NCI-H146 treated with DMSO at 0.1 percent for 48 hours (cell line): Measurements from ENCODE around the gene BEST2.
"Not testable (repeated sequence)": the region's sequence is repeated elsewhere in the genome, so short reads cannot be mapped to it uniquely, and the experiment has no call there.

Source experiments
- DNase-seq: peaks from one replicate; lab custom pipeline; 2025; ENCODE audit not compliant: unreplicated experiment; lab: John Stamatoyannopoulos, UW

The BEST2 gene

GRCh38 chr19:12751635-12752034 lies at the start of gene BEST2:
Gene BEST2, plus strand, starts transcription at chr19:12751791. Its CDS starts 802 bp downstream, at chr19:12752593.
- no peak for DNase-seq

DNA sequence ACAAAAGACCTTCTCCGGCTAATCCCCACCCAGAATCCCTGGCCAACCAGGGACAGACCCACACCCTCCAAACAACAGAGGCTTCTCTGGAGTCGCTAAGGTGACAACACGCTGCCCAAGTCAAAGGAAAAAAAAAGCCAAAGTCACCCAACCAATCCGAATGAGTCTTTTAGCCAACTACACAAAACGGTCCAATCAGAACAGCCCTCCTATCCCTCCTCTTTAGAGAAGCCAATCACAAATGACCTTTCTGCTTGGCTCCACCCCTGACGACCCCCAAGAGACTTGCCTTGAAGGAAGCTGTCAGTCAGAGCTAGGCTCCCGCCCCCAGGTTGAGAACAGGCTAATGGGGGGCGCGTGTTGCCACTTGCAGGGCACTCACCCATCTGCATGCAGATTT lies 48.5 kb upstream of the BEST2 start:
- no peak for DNase-seq

DNA sequence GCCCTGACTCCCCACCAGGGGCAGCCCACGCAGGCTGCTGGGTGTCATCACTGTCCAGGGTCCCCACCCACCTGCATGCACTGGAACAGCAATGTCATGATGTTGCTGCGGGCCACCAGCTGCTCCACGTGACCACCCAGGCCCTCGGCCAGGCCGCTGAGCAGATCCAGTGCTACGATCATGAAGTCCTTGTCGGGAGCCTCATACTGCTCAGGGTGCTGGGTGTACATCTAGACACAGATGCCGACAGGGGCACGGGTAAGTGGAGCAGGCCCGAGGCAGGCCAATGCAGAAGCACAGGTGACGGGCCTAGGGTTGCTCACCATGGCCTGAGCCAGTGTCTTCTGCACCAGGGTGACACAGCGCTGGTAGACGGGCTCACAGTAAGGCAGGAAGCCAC lies 46.4 kb upstream of the BEST2 start:
- no peak for DNase-seq

GRCh38 chr19:12705654-12706331 lies 45.8 kb upstream of the BEST2 start:
- DNase-seq, result no peak

- no peak for DNase-seq
Observed at GRCh38 chr19:12706332-12706718, 45.3 kb upstream of the BEST2 start.

GRCh38 chr19:12708641-12709040 lies 43.0 kb upstream of the BEST2 start:
- no peak for DNase-seq

GRCh38 chr19:12711187-12711586 lies 40.4 kb upstream of the BEST2 start:
- no peak for DNase-seq

GRCh38 chr19:12712077-12712476 lies 39.5 kb upstream of the BEST2 start:
- not testable (repeated sequence) for DNase-seq

DNA sequence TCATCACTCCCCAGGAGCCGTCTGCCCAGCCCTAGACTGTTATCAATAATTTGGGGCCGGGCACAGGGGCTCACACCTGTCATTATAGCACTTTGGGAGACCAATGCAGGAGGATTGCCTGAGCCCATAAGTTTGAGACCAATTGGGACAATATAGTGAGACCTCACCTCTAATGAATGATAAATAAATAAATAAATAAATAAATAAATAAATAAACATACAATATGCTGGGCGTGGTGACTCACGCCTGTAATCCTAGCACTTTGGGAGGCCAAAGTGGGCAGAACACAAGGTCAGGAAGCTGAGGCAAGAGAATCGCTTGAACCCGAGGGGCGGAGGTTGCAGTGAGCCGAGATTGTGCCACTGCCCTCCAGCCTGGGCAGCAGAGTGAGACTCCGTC lies 38.3 kb upstream of the BEST2 start:
- DNase-seq, result not testable (repeated sequence)

DNA sequence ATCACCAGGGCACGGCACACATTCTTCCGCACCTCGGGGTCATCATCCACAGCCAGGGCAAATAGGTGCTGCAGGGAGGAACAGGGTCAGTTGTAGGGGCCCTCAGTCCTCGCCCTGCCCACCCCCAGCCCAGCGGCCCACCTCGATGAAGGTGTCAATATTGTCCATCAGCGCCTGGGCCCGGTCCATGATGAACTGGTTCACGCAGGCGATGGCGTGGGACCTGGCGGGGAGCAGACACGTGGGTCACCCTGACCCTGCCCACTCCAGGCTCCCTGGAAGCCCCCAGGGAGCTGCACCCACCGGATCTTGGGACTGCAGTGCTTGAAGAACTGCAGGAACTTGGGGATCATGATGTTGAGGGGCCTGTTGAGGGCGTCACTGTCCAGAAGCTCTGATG lies 36.5 kb upstream of the BEST2 start:
- DNase-seq, result no peak

DNA sequence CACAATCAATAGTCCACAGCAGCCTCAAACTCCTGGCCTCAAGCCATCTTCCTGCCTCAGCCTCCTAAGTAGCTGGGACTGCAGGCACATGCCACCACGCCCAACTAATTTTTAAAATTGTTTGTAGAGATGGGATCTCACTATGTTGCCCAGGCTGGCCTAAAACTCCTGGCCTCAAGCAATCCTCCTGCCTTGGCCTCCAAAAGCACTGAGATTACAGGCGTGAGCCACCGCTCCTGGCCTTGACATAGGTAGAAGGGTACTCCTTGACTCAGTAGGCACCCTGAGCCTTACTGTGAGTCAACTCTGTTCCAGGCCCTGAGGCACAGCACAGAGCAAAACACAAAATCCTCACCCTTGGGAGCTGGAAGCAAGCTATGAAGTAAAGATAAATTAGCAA lies 35.7 kb upstream of the BEST2 start:
- no peak for DNase-seq

GRCh38 chr19:12720296-12720695 lies 31.3 kb upstream of the BEST2 start:
- DNase-seq, result no peak

DNA sequence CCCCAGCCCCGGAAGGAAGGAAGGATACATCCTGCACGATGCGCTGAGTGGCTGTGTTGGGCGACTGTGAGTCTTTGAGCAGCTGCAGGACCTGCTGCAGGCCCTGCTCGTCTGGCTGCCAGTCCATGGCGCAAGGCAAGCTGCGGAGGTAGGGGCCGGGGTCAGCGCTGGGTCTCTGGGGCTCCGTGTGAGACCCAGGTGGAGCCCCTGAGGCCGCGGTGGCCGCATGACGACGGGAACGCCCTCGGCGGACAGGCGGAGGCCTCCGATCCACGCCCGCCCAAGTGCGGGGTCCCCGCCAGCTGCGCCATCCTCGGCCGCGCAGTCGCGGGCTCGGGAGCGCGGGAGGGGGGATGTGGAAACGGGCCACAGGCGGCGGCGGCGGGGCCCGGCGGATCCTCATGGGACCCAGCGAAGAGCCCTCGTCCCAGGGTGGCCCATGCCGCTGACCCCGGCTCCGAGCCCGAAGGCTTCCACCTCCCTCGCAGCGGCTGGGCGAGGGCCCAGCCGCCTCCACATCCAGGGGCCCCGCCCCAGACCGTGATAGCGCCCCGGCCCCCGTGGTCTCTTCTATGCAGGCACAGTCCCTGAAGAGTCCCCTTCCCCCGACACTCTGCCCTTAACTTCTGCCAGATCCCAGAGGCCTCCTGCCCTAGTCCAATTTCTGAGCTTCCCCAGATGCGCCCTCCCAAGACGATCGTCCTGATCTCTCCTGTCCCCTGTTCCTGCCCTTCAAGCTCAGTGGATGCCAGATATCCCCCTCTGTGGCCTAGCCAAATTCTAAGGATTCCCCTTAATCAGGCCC lies 30.5 kb upstream of the BEST2 start:
- no peak for DNase-seq

GRCh38 chr19:12721656-12722565 lies 29.7 kb upstream of the BEST2 start:
- DNase-seq, result no peak

- peak; percentile 98 for DNase-seq
Observed at GRCh38 chr19:12722566-12723380, 28.8 kb upstream of the BEST2 start.

GRCh38 chr19:12723381-12723640 lies 28.3 kb upstream of the BEST2 start:
- no peak for DNase-seq

DNA sequence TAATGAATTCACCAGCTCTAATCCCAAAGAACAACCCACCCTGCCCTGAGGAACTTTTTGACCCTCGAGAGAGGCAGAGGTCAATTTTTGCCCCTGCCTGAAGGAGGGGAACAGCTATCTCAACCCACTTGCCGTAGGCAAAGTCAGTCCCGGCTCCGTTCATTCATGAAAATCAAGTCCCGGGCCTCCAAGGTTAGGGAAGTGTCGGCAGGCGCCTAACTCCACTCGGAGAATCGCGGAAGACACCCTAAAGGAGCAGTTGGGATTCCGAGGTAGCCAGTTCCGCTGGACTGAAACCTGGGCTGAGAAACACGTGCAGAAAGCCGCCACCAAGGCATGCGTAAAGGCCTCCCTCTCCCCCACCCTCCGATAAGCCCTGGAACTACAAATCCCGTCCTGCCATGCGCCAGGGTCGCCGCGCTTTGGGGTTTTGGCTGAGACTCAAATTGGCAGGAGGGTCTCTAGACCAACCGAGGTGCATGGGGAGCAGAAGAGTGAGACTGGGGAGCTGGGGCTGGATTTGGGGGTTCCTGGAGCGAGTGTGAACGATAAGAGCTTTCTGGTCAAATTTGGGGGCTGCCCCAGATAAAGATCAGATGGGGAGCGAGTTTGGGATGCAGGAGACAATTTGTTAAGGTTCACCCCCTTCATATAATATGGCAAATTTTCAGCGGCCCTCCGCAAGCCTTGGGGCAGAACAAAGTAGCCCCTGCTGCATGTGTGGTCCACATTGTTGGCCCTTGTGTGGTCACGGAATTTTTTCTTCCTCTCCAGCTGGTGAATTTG lies 27.8 kb upstream of the BEST2 start, which contains the start of gene TNPO2:
Gene TNPO2, minus strand, starts transcription at position 292 of the 786 bp plus-strand sequence. CDS start 2,955 bp downstream, outside the sequence.
- DNase-seq, result peak; percentile 72

DNA sequence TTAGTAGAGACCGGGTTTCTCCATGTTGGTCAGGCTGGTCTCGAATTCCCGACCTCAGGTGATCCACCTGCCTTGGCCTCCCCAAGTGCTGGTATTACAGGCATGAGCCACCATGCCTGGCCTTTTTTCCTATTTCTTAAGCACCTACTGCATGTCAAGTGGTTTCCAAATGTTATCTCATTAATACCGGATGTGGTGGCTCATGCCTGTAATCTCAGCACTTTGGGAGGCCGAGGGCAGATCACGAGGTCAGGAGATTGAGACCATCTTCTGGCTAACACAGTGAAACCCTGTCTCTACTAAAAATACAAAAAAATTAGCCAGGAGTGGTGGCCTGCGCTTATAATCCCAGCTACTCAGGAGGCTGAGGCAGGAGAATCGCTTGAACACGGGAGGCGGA lies 26.0 kb upstream of the BEST2 start:
- DNase-seq, result not testable (repeated sequence)

- no peak for DNase-seq
Observed at GRCh38 chr19:12726988-12727316, 24.6 kb upstream of the BEST2 start.
